Testis (tissue), 2 donors: Measurements from ENCODE around the gene CEP72.

ENCODE experiments used
- POLR2A ChIP-seq: fragments of 450-650 bp; IDR thresholded peaks from one replicate; pipeline ENCODE4 v1.6.1; 2017; ENCODE audit warnings: antibody characterized with exemption, mild to moderate bottlenecking, moderate library complexity
- TF ChIP-seq, protein P1 (sequence below), 3 experiments: fragments of 450-650 bp in 2 of 3; fragments of 200-600 bp in 1 of 3; sonication (generic) in 1 of 3; IDR thresholded peaks; one replicate each; pipeline ENCODE4 v1.5.1; 2016 to 2019; ENCODE audit warnings: antibody characterized with exemption in 3 of 3, mild to moderate bottlenecking in 2 of 3, moderate library complexity in 1 of 3

DNA sequence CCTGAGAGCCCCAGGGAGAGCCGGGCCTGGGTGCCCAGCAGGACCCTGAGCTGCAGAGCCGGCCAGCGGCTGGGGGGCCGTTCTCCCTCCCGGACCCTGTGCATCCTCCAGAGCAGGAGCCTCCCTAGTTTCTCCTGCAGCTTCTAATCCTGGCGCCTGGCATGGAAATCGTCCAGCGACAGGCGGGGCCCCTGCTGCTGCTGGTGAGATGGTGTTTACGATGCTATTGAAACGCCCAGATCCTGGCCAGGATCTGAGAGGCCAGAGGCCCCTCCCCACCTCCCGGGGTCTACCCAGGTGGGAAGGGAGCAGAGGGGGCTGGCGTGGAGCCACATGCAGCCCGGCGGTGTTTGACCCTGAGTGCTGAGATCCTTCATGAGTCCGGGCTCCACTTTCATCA lies 38.2 kb upstream of the CEP72 start:
- TF ChIP-seq, protein P1, sequence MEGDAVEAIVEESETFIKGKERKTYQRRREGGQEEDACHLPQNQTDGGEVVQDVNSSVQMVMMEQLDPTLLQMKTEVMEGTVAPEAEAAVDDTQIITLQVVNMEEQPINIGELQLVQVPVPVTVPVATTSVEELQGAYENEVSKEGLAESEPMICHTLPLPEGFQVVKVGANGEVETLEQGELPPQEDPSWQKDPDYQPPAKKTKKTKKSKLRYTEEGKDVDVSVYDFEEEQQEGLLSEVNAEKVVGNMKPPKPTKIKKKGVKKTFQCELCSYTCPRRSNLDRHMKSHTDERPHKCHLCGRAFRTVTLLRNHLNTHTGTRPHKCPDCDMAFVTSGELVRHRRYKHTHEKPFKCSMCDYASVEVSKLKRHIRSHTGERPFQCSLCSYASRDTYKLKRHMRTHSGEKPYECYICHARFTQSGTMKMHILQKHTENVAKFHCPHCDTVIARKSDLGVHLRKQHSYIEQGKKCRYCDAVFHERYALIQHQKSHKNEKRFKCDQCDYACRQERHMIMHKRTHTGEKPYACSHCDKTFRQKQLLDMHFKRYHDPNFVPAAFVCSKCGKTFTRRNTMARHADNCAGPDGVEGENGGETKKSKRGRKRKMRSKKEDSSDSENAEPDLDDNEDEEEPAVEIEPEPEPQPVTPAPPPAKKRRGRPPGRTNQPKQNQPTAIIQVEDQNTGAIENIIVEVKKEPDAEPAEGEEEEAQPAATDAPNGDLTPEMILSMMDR (IDR thresholded peaks at IDR 0.05), result no peak
- no peak for TF ChIP-seq POLR2A
